HG03039 (cell line): ENCODE results near the gene CLDN1.
"Not testable (repeated sequence)": the region's sequence is repeated elsewhere in the genome, so short reads cannot be mapped to it uniquely, and the experiment has no call there.

Experiments
- ATAC-seq: cut with Tn5 transposase; IDR thresholded peaks from one replicate; pipeline ENCODE4 v1.9.1; 2021; ENCODE audit warnings: mild to moderate bottlenecking, moderate library complexity; ENCODE audit not compliant: unreplicated experiment

CLDN1 gene

GRCh38 chr3:190301591-190301990 is 20.7 kb downstream of the CLDN1 start:
- ATAC-seq = no peak

- no peak for ATAC-seq
These were observed 22.3 kb downstream of the CLDN1 start for GRCh38 chr3:190299969-190300368.

GRCh38 chr3:190294030-190294429 is 28.2 kb downstream of the CLDN1 start:
- no peak for ATAC-seq

- ATAC-seq = no peak
These were observed 28.6 kb downstream of the CLDN1 start for GRCh38 chr3:190293621-190294020.

- ATAC-seq = no peak
These were observed 30.2 kb downstream of the CLDN1 start for GRCh38 chr3:190291994-190292584.

- ATAC-seq = no peak
These were observed 32.3 kb downstream of the CLDN1 start for GRCh38 chr3:190289989-190290388.

- ATAC-seq = no peak
These were observed 33.4 kb downstream of the CLDN1 start for GRCh38 chr3:190288836-190289235.

GRCh38 chr3:190286014-190286413 is 36.2 kb downstream of the CLDN1 start:
- no peak for ATAC-seq

GRCh38 chr3:190281308-190282051 is 40.8 kb downstream of the CLDN1 start:
- no peak for ATAC-seq

- ATAC-seq = no peak
These were observed 42.6 kb downstream of the CLDN1 start for GRCh38 chr3:190279690-190280089.

- ATAC-seq = no peak
These were observed 49.5 kb downstream of the CLDN1 start for GRCh38 chr3:190272747-190273146.

- no peak for ATAC-seq
These were observed 53.1 kb downstream of the CLDN1 start for GRCh38 chr3:190269101-190269500.

GRCh38 chr3:190267464-190267863 is 54.8 kb downstream of the CLDN1 start:
- ATAC-seq = not testable (repeated sequence)

GRCh38 chr3:190266913-190267290 is 55.3 kb downstream of the CLDN1 start:
- ATAC-seq = no peak

GRCh38 chr3:190266265-190266912 is 55.9 kb downstream of the CLDN1 start:
- ATAC-seq = no peak

GRCh38 chr3:190265796-190266195 is 56.5 kb downstream of the CLDN1 start:
- no peak for ATAC-seq

- ATAC-seq = no peak
These were observed 57.1 kb downstream of the CLDN1 start for GRCh38 chr3:190265126-190265525.

GRCh38 chr3:190261740-190262139 is 60.5 kb downstream of the CLDN1 start:
- ATAC-seq = no peak

GRCh38 chr3:190261015-190261414 is 61.2 kb downstream of the CLDN1 start:
- no peak for ATAC-seq

GRCh38 chr3:190260301-190260700 is 61.9 kb downstream of the CLDN1 start:
- ATAC-seq = no peak

GRCh38 chr3:190258634-190259033 is 63.6 kb downstream of the CLDN1 start:
- ATAC-seq = no peak
